ENCODE data around the gene RRP1B. TPM values are rescaled to one million over a fixed set of nuclear protein-coding genes. Genes with fewer than 3 reads are reported as not detected.

RRP1B gene
- total RNA-seq, 1 experiment from 2014 or later, result 44.2 TPM

GRCh38 chr21:43739621-43740435 lies 80.5 kb downstream of the RRP1B start:
- POLR2A ChIA-PET (ENCODE audit: unreplicated experiment), result interaction anchor here (0.6 kb wide), 1 partner anchor 154 kb away, joined by 4 read pairs; no protein-coding TSS in a partner anchor
- no peak overlapping the region for H2AFZ ChIP-seq (ENCODE audit: low read length)
- H3K79me2 ChIP-seq (ENCODE audit: low read length), result peaks cover 46% of the 10 kb centered on the region
- BruUV-seq (replicated peaks), result no TSS peak
- H3K27me3 ChIP-seq (ENCODE audit: low read length), result no peaks in the 10 kb centered on the region
- DNase-seq, result no peak
- no peak overlapping the region for H3K27ac ChIP-seq (ENCODE audit: low read length)
- H4K20me1 ChIP-seq (ENCODE audit: low read length), result 0 out of 2 replicates have a peak, but pooled peaks cover 12% of the 10 kb centered on the region
- no peak overlapping the region for H3K4me2 ChIP-seq (ENCODE audit: low read length)
- CTCF ChIA-PET, result no interaction called here
- H3F3A ChIP-seq (ENCODE audit: low read length, unreplicated experiment), result no peaks in the 10 kb centered on the region
- ATAC-seq, result peak; percentile 57
- TF ChIP-seq EZH2phosphoT487 (IDR thresholded peaks at IDR 0.05; ENCODE audit: borderline replicate concordance, low read length) (no peak), EZH2 (IDR thresholded peaks at IDR 0.05; ENCODE audit: low read length, unreplicated experiment) (no peak), CTCF (conservative IDR thresholded peaks at IDR 0.05; ENCODE audit: low read depth, low read length) (no peak)
- intact Hi-C loops (cut with micrococcal nuclease), result no loop called here
- no peaks in the 10 kb centered on the region for H3K9me2 ChIP-seq (replicated peaks; ENCODE audit: low read length)
- H3K4me1 ChIP-seq (ENCODE audit: insufficient read depth, low read length), result 0 out of 2 replicates have a peak, but pooled peaks cover 3% of the 10 kb centered on the region
- H3K36me3 ChIP-seq (ENCODE audit: low read depth, low read length), result peaks cover 54% of the 10 kb centered on the region
- no peak overlapping the region for H3K9ac ChIP-seq (ENCODE audit: low read length)
- no peak overlapping the region for H3K4me3 ChIP-seq (ENCODE audit: low read length)
- no peaks in the 10 kb centered on the region for H3K9me3 ChIP-seq (ENCODE audit: low read length)

GRCh38 chr21:43740497-43741156 lies 81.3 kb downstream of the RRP1B start:
- CTCF ChIA-PET, result no interaction called here
- Histone ChIP-seq H3K9ac (ENCODE audit: low read length) (no peak overlapping the region), H2AFZ (ENCODE audit: low read length) (no peak overlapping the region), H4K20me1 (ENCODE audit: low read length) (0 out of 2 replicates have a peak, but pooled peaks cover 12% of the 10 kb centered on the region), H3K4me3 (ENCODE audit: low read length) (no peak overlapping the region), H3F3A (ENCODE audit: low read length, unreplicated experiment) (no peaks in the 10 kb centered on the region), H3K9me2 (replicated peaks; ENCODE audit: low read length) (no peaks in the 10 kb centered on the region), H3K27ac (ENCODE audit: low read length) (no peak overlapping the region), H3K4me1 (ENCODE audit: insufficient read depth, low read length) (0 out of 2 replicates have a peak, but pooled peaks cover 3% of the 10 kb centered on the region), H3K4me2 (ENCODE audit: low read length) (no peak overlapping the region), H3K79me2 (ENCODE audit: low read length) (peaks cover 38% of the 10 kb centered on the region), H3K36me3 (ENCODE audit: low read depth, low read length) (peaks cover 49% of the 10 kb centered on the region), H3K27me3 (ENCODE audit: low read length) (no peaks in the 10 kb centered on the region), H3K9me3 (ENCODE audit: low read length) (no peaks in the 10 kb centered on the region)
- BruUV-seq (replicated peaks), result no TSS peak
- intact Hi-C loops (cut with micrococcal nuclease), result no loop called here
- POLR2A ChIA-PET (ENCODE audit: unreplicated experiment), result interaction anchor here (0.6 kb wide), 1 partner anchor 155 kb away, joined by 4 read pairs; no protein-coding TSS in a partner anchor
- no peak for DNase-seq
- ATAC-seq, result peak; percentile 42
- no peak for TF ChIP-seq EZH2phosphoT487 (IDR thresholded peaks at IDR 0.05; ENCODE audit: borderline replicate concordance, low read length)
- TF ChIP-seq EZH2 (IDR thresholded peaks at IDR 0.05; ENCODE audit: low read length, unreplicated experiment), result no peak
- no peak for TF ChIP-seq CTCF (conservative IDR thresholded peaks at IDR 0.05; ENCODE audit: low read depth, low read length)

Data from PC-3 (cell line).